Naive B cell (primary cell): Measurements from ENCODE around the gene AATK. TPM values are rescaled to one million over a fixed set of nuclear protein-coding genes. Genes with fewer than 3 reads are reported as not detected.

Experiments used
- ATAC-seq, 2 donors: fragments of 150-1000 bp; cut with Tn5 transposase; 2 replicates each; pipeline ENCODE4 v1.10.0; 2021; ENCODE audit warnings: low read depth in 2 of 2, mild to moderate bottlenecking in 2 of 2, moderate library complexity in 2 of 2
- DNase-seq: peaks from one replicate; pipeline ENCODE4 v3.0.0; 2022
- H3K27ac Mint-ChIP-seq, 6 donors: one replicate each; pipeline ENCODE4 v1.8.0; 2020 to 2022; ENCODE audit warnings: mild to moderate bottlenecking in 6 of 6, mixed read lengths in 6 of 6, moderate library complexity in 5 of 6, inconsistent platforms in 2 of 6
- H3K27me3 Mint-ChIP-seq, 3 donors: one replicate each; pipeline ENCODE4 v1.8.0; 2021 to 2022; ENCODE audit warnings: mixed read lengths in 3 of 3, mild to moderate bottlenecking in 1 of 3
- H3K36me3 Mint-ChIP-seq, 2 donors: one replicate each; pipeline ENCODE4 v1.8.0; 2020 to 2022; ENCODE audit warnings: mixed read lengths in 2 of 2, inconsistent platforms in 1 of 2, mild to moderate bottlenecking in 1 of 2
- H3K4me1 Mint-ChIP-seq, 3 donors: one replicate each; pipeline ENCODE4 v1.8.0; 2020 to 2022; ENCODE audit warnings: mixed read lengths in 3 of 3, inconsistent platforms in 1 of 3, mild to moderate bottlenecking in 1 of 3, moderate library complexity in 1 of 3
- H3K4me3 Mint-ChIP-seq, 8 donors: one replicate each; pipeline ENCODE4 v1.8.0; 2020 to 2022; ENCODE audit warnings: mild to moderate bottlenecking in 8 of 8, mixed read lengths in 8 of 8, moderate library complexity in 8 of 8, inconsistent platforms in 2 of 8
- H3K9me3 Mint-ChIP-seq, 7 donors: one replicate each; pipeline ENCODE4 v1.8.0; 2020 to 2022; ENCODE audit warnings: mixed read lengths in 7 of 7, mild to moderate bottlenecking in 5 of 7, inconsistent platforms in 2 of 7, moderate library complexity in 1 of 7
- polyA plus RNA-seq, 6 donors: library from polyadenylated mRNA; unstranded; fragments of 300-500 nt; fragmentation: Illumina TruSeq; gene quantifications; one replicate each; pipeline ENCODE4 v1.2.3, GENCODE V29; 2021; ENCODE audit warnings: low read depth in 6 of 6

Gene AATK
- polyA plus RNA-seq, 6 donors from 2014 or later: not detected

GRCh38 chr17:81169870-81170309, 3.9 kb upstream of the AATK start:
- peaks cover 0 to 21% (median 8%) of the 10 kb centered on the region in 3 donors for H3K27me3 Mint-ChIP-seq
- DNase-seq: no peak

GRCh38 chr17:81167638-81168037, 1.6 kb upstream of the AATK start:
- no peaks in the 10 kb centered on the region for H3K36me3 Mint-ChIP-seq
- no peaks in the 10 kb centered on the region for H3K9me3 Mint-ChIP-seq
- no peak overlapping the region for H3K27ac Mint-ChIP-seq
- ATAC-seq (no peak), DNase-seq (no peak)
- peaks cover 0 to 1% (median 0%) of the 10 kb centered on the region in 3 donors for H3K4me1 Mint-ChIP-seq
- peaks cover 4 to 43% (median 27%) of the 10 kb centered on the region in 3 donors for H3K27me3 Mint-ChIP-seq
- H3K4me3 Mint-ChIP-seq: peak overlapping the region in 4 of 8 donors; percentile 5 to 73 (median 48)

More at GRCh38 chr17:81169870-81170309, 3.9 kb upstream of the AATK start:
- Mint-ChIP-seq H3K9me3 (peaks cover 0 to 1% (median 0%) of the 10 kb centered on the region in 7 donors), H3K4me3 (no peak overlapping the region), H3K4me1 (peaks cover 0 to 1% (median 0%) of the 10 kb centered on the region in 3 donors), H3K36me3 (no peaks in the 10 kb centered on the region), H3K27ac (no peak overlapping the region)
- no peak for ATAC-seq

GRCh38 chr17:81167194-81167524, 1.1 kb upstream of the AATK start:
- H3K4me3 Mint-ChIP-seq: peak overlapping the region in 5 of 8 donors; percentile 30 to 73 (median 45)
- H3K27me3 Mint-ChIP-seq: peaks cover 4 to 45% (median 29%) of the 10 kb centered on the region in 3 donors
- DNase-seq (no peak), ATAC-seq (no peak)
- peaks cover 0 to 1% (median 0%) of the 10 kb centered on the region in 3 donors for H3K4me1 Mint-ChIP-seq
- H3K36me3 Mint-ChIP-seq: no peaks in the 10 kb centered on the region
- H3K27ac Mint-ChIP-seq: peak overlapping the region in 1 of 6 donors; percentile 7
- no peaks in the 10 kb centered on the region for H3K9me3 Mint-ChIP-seq

- peaks cover 0 to 7% of the 10 kb centered on the region in 2 donors for H3K36me3 Mint-ChIP-seq
- ATAC-seq: peak in 1 of 2 donors; percentile 16
- no peak for DNase-seq
- peaks cover 1 to 5% (median 4%) of the 10 kb centered on the region in 3 donors for H3K4me1 Mint-ChIP-seq
- no peaks in the 10 kb centered on the region for H3K9me3 Mint-ChIP-seq
- no peak within 1 kb of the TSS for H3K27ac Mint-ChIP-seq
- H3K4me3 Mint-ChIP-seq: peak within 1 kb of the TSS in 7 of 8 donors; percentile 29 to 72 (median 51)
- H3K27me3 Mint-ChIP-seq: peaks cover 9 to 61% (median 41%) of the 10 kb centered on the region in 3 donors
These were observed 582 bp downstream of the AATK start, which contains the start of gene PVALEF for GRCh38 chr17:81165246-81166032. PVALEF (plus strand) TSS chr17:81165507; CDS start chr17:81181227, 15,720 bp downstream.

- H3K4me1 Mint-ChIP-seq: peaks cover 1 to 5% (median 4%) of the 10 kb centered on the region in 3 donors
- ATAC-seq (no peak), DNase-seq (no peak)
- H3K9me3 Mint-ChIP-seq: no peaks in the 10 kb centered on the region
- no peak overlapping the region for H3K27ac Mint-ChIP-seq
- peaks cover 0 to 7% of the 10 kb centered on the region in 2 donors for H3K36me3 Mint-ChIP-seq
- H3K4me3 Mint-ChIP-seq: peak overlapping the region in 5 of 8 donors; percentile 29 to 56 (median 29)
- H3K27me3 Mint-ChIP-seq: peaks cover 9 to 65% (median 41%) of the 10 kb centered on the region in 3 donors
These were observed 1.4 kb downstream of the AATK start for GRCh38 chr17:81164371-81165245.

- Mint-ChIP-seq H3K27me3 (peaks cover 9 to 69% (median 47%) of the 10 kb centered on the region in 3 donors), H3K4me3 (peak overlapping the region in 1 of 8 donors; percentile 6), H3K4me1 (peaks cover 1 to 5% (median 4%) of the 10 kb centered on the region in 3 donors)
These were observed 2.2 kb downstream of the AATK start for GRCh38 chr17:81163703-81164370.

GRCh38 chr17:81163051-81163695, 2.8 kb downstream of the AATK start:
- Mint-ChIP-seq H3K9me3 (no peaks in the 10 kb centered on the region), H3K27me3 (peaks cover 9 to 72% (median 49%) of the 10 kb centered on the region in 3 donors), H3K36me3 (peaks cover 0 to 7% of the 10 kb centered on the region in 2 donors), H3K4me3 (no peak overlapping the region), H3K4me1 (peaks cover 1 to 5% (median 4%) of the 10 kb centered on the region in 3 donors), H3K27ac (peak overlapping the region in 1 of 6 donors; percentile 14)
- DNase-seq: no peak
- no peak for ATAC-seq

More at GRCh38 chr17:81163703-81164370, 2.2 kb downstream of the AATK start:
- H3K9me3 Mint-ChIP-seq: no peaks in the 10 kb centered on the region
- no peak overlapping the region for H3K27ac Mint-ChIP-seq
- DNase-seq: no peak
- peaks cover 0 to 7% of the 10 kb centered on the region in 2 donors for H3K36me3 Mint-ChIP-seq
- ATAC-seq: no peak

GRCh38 chr17:81162491-81162890, 3.5 kb downstream of the AATK start:
- Mint-ChIP-seq H3K9me3 (no peaks in the 10 kb centered on the region), H3K27ac (no peak overlapping the region), H3K4me1 (peaks cover 1 to 5% (median 4%) of the 10 kb centered on the region in 3 donors), H3K27me3 (peaks cover 9 to 68% (median 48%) of the 10 kb centered on the region in 3 donors), H3K4me3 (peak overlapping the region in 1 of 8 donors; percentile 44), H3K36me3 (peaks cover 0 to 7% of the 10 kb centered on the region in 2 donors)
- DNase-seq (no peak), ATAC-seq (no peak)

GRCh38 chr17:81161972-81162371, 4.0 kb downstream of the AATK start:
- DNase-seq: no peak
- H3K27ac Mint-ChIP-seq: no peak overlapping the region
- no peak for ATAC-seq
- no peaks in the 10 kb centered on the region for H3K9me3 Mint-ChIP-seq
- H3K36me3 Mint-ChIP-seq: peaks cover 0 to 7% of the 10 kb centered on the region in 2 donors
- H3K4me3 Mint-ChIP-seq: no peak overlapping the region
- H3K27me3 Mint-ChIP-seq: peaks cover 9 to 63% (median 43%) of the 10 kb centered on the region in 3 donors
- peaks cover 0 to 5% (median 4%) of the 10 kb centered on the region in 3 donors for H3K4me1 Mint-ChIP-seq

- Mint-ChIP-seq H3K36me3 (peaks cover 0 to 7% of the 10 kb centered on the region in 2 donors), H3K27ac (no peak overlapping the region), H3K4me3 (peak overlapping the region in 1 of 8 donors; percentile 9), H3K9me3 (no peaks in the 10 kb centered on the region), H3K4me1 (peaks cover 0 to 5% (median 4%) of the 10 kb centered on the region in 3 donors), H3K27me3 (peaks cover 9 to 59% (median 41%) of the 10 kb centered on the region in 3 donors)
- DNase-seq (no peak), ATAC-seq (no peak)
These were observed 4.5 kb downstream of the AATK start for GRCh38 chr17:81161536-81161935.

- Mint-ChIP-seq H3K4me3 (peak overlapping the region in 2 of 8 donors; percentile 9 to 10), H3K27ac (no peak overlapping the region), H3K9me3 (no peaks in the 10 kb centered on the region), H3K36me3 (peaks cover 0 to 7% of the 10 kb centered on the region in 2 donors), H3K4me1 (peaks cover 0 to 5% (median 4%) of the 10 kb centered on the region in 3 donors), H3K27me3 (peaks cover 9 to 58% (median 41%) of the 10 kb centered on the region in 3 donors)
- ATAC-seq (no peak), DNase-seq (no peak)
These were observed 5.1 kb downstream of the AATK start for GRCh38 chr17:81160747-81161453.

- peak overlapping the region in 1 of 6 donors; percentile 9 for H3K27ac Mint-ChIP-seq
- H3K36me3 Mint-ChIP-seq: peaks cover 0 to 7% of the 10 kb centered on the region in 2 donors
- peaks cover 0 to 5% (median 4%) of the 10 kb centered on the region in 3 donors for H3K4me1 Mint-ChIP-seq
- DNase-seq: no peak
- H3K27me3 Mint-ChIP-seq: peaks cover 9 to 55% (median 41%) of the 10 kb centered on the region in 3 donors
- no peak overlapping the region for H3K4me3 Mint-ChIP-seq
- ATAC-seq: no peak
- no peaks in the 10 kb centered on the region for H3K9me3 Mint-ChIP-seq
These were observed 5.7 kb downstream of the AATK start for GRCh38 chr17:81160306-81160705.
